SIG-M5 treated with dmso at 0.1 percent for 504 hours (cell line): Measurements from ENCODE around the gene LAMC1.

Experiments
- DNase-seq: peaks from one replicate; lab custom pipeline; 2025; ENCODE audit not compliant: unreplicated experiment; lab: John Stamatoyannopoulos, UW

Gene LAMC1

DNA sequence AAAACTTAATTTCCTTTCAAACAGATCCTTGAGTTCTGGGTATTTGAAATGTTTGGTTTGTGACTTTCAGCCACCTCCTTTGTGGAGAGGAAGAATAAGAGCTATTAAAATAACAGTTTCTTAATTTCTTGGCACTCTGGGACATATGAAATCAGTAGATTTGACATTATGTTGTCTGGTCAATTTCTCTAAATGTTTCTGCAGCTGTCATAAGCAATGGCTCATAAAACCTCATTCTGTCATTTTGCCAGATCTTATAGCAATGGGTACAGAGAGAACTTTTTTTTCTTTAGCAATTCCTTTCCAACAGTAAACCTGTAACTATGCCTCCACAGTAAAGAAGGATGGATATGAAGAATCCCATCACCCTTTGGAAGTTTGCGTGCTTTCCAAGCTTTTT, 52.6 kb downstream of the LAMC1 start:
- DNase-seq = no peak

DNA sequence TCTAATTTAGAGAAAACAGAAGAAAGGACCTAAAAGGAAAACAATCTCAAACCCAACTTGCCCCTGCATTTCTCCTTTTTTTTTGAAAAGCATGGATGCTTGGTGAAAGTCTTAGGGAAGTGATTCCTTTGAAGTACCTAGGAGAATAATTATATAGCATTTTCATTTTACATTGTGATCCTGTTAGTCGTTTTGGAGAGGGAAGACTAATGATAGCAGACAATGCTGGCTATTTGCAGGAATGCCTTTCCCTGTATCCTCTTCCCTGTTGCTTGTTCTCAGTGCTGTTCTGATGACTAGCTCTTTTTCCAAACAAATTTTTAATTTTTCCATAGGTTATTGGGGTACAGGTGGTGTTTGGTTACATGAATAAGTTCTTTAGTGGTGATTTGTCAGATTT, 53.9 kb downstream of the LAMC1 start:
- no peak for DNase-seq

- no peak for DNase-seq
Measured at GRCh38 chr1:183079712-183080388, 56.6 kb downstream of the LAMC1 start.

- DNase-seq = no peak
Measured at GRCh38 chr1:183080406-183080805, 57.2 kb downstream of the LAMC1 start.

DNA sequence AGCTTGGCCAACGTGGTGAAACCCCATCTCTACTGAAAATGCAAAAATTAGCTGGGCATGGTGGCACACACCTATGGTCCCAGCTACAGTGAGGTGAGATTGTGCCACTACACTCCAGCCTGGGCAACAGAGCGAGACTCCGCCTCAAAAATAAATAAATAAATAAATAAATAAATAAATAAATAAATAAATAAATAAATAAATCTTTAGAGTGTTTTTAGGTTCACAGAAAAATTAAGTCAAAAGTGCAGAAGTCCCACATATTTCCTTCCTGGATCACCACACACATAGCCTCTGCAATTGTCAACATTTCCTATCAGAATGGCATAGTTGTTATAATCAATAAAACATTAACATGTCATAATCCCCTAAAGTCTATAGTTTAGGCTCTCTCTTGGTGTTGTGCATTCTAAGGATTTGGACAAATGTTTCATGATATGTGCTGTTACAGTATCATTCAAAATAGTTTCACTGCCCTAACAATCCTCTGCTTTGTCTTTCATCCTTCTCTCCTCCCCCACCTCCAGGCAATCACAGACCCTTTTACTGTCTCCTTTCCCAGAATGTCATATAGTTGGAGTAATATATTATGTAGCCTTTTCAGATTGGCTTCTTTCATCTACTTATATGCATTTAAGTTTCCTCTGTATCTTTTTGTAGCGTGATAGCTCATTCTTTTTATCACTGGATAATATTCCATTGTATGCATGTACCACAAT, 58.3 kb downstream of the LAMC1 start:
- DNase-seq = no peak

GRCh38 chr1:183082650-183083049, 59.4 kb downstream of the LAMC1 start:
- no peak for DNase-seq

DNA sequence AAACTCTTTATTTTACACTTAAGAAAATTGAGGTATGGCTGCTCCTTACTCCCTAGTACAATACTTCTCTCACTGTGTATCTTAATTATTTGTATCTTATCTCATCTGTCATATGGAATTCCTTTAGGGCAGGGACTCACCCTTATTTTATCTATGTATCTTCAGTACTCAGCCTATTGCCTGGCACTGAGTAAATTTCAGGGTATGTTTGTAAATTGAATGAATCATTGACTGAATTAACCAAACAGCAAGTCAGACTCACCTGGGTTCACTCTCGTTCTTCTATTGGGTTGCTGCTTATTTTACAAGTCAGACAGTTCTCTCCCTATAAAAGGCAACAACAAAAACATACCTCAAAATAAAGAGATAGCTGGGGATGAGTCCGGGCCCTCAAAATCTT, 63.8 kb downstream of the LAMC1 start:
- DNase-seq = no peak

DNA sequence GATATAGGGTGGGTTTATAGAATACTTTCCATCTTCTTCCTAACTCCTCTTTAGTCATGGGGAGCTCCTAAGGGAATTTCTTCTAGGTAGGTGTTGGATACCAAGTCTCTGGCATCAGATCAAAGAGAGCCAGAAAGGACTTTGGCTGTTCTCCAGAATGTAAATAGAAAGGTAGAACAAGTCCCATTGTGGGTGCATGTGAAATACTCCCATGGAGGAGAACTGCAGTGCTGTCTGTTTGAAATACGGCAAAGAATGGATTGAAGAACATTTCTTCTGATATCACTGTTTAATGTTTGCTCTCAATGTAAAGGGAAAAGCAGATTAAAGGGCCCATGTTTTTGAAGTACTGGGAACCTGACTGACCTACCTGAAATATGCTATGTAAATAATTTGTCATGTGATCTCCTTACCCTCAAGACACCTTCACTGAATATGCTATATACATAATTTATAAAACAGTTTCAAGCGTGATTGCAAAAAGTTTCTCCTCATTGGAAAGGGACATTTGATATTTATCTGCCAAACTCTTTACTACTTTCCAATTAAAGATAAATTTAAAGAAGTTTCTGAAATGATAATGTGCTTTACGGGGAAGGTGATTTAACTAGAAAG, 65.9 kb downstream of the LAMC1 start:
- DNase-seq = no peak

DNA sequence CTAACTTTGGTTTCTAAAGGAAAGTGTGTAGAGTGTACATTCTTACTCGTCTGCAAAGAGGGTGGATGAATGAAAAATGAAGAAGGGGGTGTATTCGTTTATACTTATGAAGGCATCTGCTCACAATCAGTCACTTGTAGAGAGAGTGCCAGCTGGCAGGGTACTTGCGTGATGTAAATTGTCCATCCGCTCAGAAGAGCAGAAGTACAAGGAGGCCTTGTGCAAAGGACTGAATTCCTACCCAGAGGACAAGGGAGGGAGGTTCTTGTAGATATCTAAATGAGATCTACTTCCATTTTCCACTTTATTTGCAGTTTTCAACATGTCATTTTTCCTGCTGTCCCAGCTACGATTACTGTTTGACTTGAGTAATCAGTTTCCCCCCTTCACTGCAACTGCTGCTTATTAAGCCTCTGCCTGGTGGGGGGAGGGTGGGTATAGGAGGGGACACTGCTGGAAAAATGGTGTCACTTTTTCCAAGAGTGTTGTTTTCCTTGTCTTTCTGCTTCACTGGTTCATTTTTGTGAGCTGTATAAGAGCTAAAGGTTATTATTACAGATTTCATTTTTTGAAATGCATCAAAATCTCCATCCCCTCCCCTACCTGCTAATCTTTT, 67.3 kb downstream of the LAMC1 start:
- DNase-seq = no peak

DNA sequence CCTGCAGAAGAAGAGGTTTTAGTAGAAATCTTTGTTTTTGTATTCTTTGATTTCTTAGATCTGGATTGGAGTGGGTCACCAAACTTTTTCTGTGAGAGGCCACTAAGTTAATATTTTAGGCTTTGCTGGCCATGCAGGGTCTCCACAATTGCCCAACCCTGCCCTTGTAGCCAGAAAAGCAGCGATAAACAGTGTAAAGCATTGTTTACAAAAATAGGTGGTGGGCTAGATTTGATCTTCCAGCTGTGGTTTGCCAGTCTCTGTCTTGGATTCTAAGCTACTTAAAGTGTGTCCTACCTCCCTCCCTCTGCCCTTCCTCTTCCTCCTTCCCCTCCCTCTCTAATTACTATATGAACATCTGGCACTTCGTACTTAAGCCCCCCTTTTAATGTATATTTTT, 68.0 kb downstream of the LAMC1 start:
- DNase-seq = no peak

GRCh38 chr1:183092350-183092749, 69.1 kb downstream of the LAMC1 start:
- no peak for DNase-seq

GRCh38 chr1:183093066-183093668, 69.9 kb downstream of the LAMC1 start:
- DNase-seq = no peak

- DNase-seq = no peak
Measured at GRCh38 chr1:183093786-183094298, 70.6 kb downstream of the LAMC1 start.

DNA sequence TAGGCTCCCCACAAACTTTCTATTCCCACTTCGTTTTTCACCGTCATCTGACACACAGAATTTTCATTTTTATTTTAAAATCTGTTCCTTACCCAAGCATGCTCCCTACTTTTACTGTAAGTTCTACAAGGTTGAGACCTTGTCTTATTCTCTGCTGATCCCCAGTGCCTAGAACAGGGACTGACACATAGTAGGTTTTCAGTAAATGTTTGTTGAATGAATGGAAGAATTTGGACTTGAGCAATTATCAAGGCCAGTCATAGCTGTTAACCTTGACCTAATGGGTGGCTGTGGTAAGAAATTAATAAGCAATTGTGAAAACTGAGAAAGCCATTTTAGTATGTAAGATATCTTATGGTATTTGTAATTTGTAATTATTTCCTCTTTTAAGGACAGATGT, 71.1 kb downstream of the LAMC1 start:
- DNase-seq = no peak

DNA sequence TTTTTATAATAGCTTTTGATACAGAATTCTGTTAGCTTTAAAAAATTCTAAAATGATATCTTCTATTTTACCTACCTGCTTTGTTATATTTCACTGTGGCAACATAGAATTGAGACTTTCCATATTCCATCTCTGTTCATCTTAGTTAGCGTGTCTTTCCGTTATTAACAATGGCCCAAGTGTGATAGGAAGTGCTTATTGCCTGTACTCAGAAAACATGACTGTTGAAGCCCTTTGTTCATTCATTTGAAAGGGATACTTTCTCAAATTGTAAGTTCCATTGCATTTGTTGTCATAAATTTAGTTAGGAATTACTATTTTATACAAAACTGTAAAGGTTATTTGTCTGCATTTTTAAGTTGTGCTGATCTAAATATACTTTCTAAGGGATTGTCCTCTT, 73.1 kb downstream of the LAMC1 start:
- no peak for DNase-seq

DNA sequence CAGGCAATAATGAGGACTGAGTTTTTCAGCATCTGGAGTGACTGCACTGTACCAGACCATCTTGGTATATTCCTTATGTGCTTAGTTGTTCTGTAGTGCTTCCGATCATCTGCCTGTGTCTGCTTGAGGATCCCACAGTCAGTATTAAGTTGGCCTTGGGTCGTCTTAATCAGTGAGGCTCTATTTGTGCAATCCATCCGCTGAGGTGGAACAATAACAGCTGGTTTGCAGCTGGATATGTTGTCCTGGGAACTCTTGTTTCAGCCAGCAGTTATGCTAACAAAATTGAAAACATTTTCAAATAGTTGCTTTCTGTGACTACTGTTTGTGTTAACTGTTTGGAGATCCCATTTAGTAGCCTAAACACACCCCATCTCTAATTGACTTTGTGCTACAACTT, 73.7 kb downstream of the LAMC1 start:
- DNase-seq = no peak

DNA sequence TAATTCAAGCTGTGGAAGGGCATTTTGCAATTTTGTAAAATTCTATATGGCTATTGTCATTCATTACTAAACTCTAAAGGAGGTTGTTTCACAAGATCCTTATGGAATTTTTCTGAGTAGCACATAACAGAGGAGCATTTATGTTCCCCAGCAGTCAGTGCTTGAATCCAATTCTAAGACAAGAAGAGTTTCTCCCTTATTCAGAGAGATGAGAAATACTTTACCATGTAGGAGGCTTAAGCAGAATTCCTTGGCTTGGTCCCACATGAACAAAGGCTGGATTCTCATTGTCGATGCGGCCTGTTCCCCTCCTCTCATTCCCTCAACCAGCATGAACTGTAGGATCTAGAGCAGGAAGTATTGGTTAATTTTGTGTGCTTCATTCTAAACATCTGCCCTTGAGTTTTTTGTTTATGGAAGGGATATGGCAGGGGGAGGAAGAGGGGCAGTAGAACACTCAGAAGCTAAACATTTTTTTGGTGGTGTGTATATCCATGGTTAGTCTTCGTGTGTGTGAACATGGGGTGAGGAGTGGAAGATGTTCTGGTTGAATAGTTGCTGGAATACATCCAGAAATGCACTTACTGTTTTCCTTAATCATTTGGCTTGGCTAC, 74.3 kb downstream of the LAMC1 start:
- DNase-seq = no peak

DNA sequence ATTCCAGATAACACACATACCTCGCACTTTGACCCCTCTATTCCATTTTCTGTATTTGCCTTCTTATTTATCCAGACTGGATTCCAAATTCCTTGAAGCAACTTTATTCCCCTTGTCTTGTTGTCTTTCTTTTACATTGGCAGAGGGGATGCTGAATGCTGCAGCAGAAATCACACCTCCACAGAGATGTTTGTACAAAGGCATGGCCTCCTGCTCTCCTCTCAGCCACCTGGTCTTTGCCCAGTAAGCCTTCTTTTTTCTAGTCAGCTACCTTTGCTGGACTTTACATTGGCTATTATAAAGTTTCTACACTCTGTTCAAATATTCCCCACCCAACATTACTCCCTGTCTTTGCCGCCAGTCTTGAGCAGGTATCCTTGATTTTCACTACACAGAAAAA, 75.1 kb downstream of the LAMC1 start:
- no peak for DNase-seq

DNA sequence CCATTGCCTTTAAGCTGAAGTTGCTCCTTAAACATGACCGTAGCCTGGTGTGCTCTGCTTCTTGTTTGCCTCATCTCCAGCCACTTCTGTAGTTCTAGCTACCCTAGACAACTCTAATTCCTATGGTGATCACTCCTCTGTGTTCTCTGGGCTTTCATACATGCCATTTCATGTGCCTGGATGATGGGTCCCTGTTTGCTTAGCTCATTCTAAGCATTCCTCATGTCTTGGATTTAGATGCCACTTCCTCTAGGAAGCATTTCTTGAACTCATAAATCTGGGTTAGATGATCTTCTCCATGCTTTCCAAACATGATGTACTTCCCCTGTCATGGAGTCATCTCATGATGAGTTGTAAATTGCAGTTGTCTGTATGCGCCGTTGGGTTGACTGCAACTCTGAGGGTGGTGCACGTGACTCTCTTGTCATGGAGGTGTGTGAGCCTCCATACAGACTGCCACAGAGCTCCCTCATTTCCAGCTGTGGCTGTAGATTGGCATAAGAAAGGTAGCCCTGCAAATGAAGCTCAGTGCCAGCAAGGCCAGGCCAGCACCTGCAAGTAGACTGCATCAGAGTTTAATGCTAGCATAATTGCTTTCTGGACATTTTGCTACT, 77.2 kb downstream of the LAMC1 start:
- no peak for DNase-seq

- DNase-seq = no peak
Measured at GRCh38 chr1:183101081-183101480, 77.9 kb downstream of the LAMC1 start.
